Measurements from ENCODE around the gene CAV2.

The CAV2 gene

DNA sequence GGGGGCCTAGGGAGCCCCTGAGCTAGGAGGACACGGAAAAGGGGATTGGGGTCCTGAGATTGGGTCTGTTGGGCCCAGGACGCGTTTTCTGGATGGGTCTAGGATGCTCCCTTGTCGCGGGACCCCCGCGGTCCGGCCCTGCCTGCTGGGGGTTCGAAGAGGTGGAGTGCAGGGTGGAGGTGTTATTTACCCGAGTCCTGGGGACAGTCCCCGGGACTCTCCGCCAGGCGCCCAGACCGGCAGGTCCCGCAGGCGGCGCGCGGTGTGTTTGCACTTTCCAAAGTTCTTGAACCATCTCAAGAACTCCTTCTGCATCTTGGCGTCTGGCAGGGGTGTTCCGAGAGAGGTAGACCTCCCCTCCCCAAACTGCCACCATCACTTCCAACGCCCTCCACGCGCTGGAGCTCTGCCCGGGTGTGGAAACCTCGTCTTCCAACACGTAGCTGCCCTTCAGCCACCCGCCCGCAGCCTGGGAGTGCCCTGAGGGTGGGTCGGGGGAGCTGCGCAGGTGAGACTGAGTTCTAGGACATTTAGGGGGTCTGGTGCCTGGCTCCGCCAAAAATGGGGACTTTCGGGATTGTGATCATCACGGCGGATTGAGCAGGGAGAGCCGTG, 25.9 kb downstream of the CAV2 start:
- DNase-seq = peak; percentile 15

DNA sequence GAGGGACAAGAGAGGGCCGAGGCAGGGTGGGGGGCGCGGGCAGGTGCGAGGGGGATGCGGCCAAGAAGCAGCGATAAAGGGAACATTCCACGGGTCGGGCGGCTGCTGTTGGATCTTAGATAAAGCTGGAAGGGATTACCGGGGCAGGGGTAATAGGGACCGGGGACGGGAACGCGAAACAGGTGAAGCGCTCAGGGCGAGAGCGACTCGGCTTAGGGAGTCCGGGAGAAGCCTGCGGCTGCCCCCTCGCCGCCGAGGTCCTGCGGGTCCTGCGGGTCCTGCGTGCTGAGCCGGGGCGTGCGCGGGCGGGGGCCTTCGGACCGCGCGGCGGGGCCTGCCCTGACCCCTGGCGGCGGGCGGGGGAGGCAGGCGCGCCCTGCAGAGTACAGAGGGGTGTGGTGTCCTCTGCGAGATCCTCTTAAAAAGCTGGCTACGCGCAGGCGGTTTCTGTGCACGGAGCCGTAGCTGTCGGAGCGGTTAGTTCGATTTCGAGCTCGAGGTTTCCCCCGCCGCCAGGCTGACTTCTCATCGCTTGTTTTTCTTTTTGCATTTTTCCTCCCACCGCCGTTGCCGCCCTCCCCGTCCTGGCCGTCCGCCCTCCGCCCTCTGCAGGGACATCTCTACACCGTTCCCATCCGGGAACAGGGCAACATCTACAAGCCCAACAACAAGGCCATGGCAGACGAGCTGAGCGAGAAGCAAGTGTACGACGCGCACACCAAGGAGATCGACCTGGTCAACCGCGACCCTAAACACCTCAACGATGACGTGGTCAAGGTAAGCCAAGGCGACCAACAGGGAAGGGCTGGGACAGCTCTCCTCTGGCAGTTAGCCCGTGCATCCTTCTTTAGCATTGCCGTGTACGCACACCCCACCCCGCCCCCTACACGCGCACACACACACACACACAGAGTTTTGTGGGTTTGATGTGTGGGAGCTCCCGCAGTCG, 26.6 kb downstream of the CAV2 start:
- DNase-seq = peak; percentile 49

- no peak for DNase-seq
Measured at GRCh38 chr7:116526897-116527296, 27.4 kb downstream of the CAV2 start.

GRCh38 chr7:116527521-116527920, 28.0 kb downstream of the CAV2 start:
- DNase-seq = no peak

- DNase-seq = no peak
Measured at GRCh38 chr7:116528008-116528789, 28.7 kb downstream of the CAV2 start.

GRCh38 chr7:116529250-116529649, 29.7 kb downstream of the CAV2 start:
- no peak for DNase-seq

DNA sequence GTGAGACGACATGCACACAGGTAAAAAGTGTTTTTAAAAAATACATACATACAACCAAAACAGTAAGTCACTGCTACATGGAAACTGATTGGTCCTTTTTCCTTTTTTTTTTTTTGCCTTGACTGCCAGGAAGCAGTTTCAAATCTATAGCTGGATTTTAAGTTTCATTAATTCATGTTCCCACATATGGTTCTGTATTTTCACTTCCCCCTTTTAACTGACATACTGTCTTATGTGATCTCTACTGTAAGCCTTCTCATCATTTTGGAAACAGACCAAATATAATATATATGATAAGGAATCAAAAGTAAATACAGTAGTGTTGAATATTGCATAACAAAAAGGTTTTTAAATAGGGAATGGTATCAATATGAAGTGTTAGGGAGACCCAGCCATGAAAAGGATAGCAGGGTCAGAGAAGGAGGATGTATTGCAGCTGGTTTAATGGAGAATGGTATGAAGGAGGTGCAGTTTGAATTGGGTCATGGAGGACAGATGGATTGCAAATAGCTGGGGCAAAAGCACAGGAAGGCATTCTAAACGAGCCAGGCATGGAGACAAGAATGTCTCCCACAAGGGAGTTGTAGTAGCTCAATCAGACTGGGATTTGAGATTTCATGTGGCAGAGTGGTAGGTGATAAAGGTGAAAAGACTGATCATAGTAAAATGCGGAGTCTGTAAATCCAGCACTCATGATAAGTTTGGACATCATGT, 30.7 kb downstream of the CAV2 start:
- no peak for DNase-seq

- DNase-seq = no peak
Measured at GRCh38 chr7:116532102-116532688, 32.7 kb downstream of the CAV2 start.

DNA sequence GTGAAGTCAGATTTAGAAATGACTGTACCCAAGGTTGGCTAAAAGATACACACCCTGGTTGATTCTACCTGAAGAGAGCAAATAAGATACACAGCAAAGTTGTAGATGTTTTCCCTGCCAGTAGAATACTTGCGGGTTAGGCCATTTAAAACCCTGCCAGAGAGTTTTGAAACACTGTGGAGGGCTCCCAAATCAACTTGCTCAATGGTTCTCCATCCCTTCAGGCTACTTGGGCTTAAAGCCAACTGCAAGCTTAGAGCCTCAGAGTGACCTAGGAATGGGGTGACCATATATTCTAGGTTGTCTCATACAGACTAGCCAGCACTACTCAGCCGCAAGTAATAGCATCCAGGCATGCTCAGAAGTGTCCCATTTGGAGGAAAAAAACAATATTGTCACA, 35.3 kb downstream of the CAV2 start:
- no peak for DNase-seq

- DNase-seq = no peak
Measured at GRCh38 chr7:116535416-116535815, 35.9 kb downstream of the CAV2 start.

GRCh38 chr7:116538138-116538537, 38.6 kb downstream of the CAV2 start:
- no peak for DNase-seq

- no peak for DNase-seq
Measured at GRCh38 chr7:116539879-116540278, 40.3 kb downstream of the CAV2 start.

DNA sequence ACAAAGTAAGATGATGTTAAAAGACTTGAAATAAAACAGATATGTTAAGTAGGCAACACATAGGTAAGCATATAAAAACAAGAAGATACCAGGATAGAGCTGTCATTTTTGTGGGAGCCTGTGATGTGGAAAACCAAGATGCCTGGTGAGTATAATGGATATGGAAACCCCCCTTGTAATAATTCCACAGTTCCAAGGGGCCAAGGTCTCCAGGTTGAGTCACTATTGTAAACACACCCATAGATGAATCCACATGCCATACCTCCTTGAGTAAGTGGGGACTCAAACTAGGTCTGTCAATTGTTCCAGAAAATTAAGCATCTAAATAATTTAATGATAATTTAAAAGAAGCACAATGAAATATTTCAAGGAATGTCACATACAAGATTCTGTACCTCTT, 41.2 kb downstream of the CAV2 start:
- no peak for DNase-seq

GRCh38 chr7:116541951-116542350, 42.4 kb downstream of the CAV2 start:
- no peak for DNase-seq

- DNase-seq = no peak
Measured at GRCh38 chr7:116542618-116543017, 43.1 kb downstream of the CAV2 start.

DNA sequence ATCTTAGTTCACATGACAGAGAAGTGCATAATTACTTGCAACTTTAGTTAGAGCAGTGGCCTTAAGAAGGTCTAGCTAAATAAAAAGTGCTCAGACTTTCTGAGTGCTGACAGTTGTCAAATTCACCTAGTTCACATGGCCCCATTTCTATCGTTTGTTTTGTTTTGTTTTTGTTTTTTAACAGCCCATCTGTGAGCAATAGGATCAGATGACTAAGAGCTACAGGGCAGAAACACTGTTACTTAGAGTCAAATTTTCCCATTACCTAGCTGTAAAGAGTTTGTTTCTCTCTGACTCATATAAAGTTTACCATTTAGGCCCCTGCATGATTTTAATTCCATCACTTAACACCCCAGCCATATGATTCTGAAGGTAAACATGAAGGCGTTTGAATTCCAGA, 44.1 kb downstream of the CAV2 start:
- DNase-seq = no peak

DNA sequence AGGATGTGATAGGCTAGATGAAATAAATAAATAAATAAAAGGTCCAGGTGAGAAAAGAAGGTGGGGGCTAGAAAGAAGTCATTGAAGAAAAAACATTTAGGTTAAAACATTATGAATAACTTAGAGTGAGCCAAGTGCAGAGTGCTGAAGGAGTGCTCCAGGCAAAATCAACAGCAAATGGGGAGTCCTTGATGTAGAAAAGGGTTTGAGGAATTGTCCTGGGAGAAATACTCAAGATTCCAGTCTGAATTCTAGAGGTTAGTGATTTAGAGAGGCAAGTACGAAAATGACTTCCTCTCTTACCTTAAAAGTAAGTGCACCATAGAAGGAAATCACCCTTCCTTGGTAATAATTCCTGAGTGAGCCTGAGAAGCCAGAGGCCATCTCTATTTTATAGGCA, 44.9 kb downstream of the CAV2 start:
- no peak for DNase-seq

DNA sequence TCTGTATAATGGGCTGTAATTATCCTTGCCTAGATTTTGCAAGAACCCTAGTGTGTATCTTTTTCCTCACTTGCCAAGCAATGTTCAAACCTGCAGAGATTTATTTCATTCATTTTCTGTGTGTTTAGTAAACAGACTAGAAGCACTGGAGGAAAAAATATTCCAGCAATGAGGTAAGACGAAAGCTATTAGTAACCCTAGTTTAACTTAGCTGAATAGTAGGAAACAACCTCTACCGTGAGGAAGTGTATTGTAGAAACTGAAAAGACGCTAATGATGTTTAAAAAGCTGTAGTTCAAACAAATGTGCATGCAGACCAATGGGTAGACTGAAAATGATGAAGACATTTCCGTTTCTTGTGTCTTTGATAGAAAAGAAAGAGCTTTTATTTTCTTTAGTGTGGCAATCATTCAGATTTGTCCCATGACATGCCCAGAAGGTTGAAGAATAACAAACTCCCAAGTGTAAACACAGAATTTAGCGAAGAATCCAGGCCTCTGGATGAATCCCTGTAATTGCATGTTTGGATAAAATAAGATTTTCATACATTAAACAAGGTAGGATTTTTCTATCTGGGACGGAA, 46.0 kb downstream of the CAV2 start:
- no peak for DNase-seq

DNA sequence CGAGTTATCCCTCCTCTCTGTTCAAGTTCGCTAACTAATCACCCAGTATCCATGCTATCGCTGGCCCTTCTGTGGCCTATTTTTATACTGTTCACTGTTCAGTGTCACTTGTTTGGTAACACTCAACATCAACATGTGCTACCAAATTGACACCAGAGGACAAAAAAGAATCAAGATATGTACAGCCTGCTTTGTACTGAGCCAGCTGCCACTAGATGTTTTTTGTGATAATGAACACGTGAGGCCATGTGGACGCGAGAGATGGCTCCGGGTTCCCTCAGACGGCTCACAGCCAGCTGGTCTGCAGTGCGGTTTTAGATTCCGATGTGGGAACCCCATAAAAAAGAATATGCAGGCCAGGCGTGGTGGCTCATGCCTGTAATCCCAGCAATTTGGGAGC, 46.5 kb downstream of the CAV2 start:
- no peak for DNase-seq

DNA sequence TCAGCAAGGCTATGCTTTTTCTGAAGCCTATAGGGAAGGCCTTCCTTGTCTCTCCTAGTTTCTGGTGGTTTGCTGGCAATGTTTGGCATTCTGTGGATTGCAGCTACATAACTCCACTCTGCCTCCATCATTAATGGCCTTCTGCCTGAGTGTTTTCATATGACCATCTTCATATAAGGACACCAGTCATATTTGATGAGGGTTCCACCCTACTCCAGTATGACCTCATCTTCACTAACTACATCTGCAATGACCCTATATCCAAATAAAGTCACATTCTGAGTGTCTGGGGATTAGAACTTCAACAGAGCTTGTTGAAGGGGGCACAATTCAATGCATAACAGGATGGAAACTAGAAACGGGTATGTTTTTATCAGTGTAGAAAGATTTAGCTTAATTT, 47.4 kb downstream of the CAV2 start:
- no peak for DNase-seq

DNA sequence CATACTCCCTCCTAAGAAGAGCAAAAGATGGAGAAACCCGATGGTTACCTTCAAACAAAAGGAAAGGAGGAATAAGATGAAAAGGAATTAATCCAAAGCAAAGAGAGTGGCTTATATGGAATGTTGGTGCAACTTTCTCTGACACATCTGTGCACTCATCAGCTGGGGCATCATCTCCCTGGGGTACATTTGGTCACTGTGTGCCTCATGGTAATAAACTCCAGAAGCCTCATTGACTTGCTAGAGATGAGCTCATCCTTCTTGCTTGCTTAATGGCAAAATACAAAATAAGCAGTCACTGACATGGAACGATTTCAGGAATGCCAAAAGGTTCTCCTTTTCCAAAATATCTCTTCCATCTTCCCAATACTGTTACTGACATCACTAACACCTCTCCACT, 47.8 kb downstream of the CAV2 start:
- DNase-seq = no peak

GRCh38 chr7:116548506-116548905, 49.0 kb downstream of the CAV2 start:
- no peak for DNase-seq

Data from stimulated activated naive CD4-positive, alpha-beta T cell treated with Interleukin-2 at 50 U/mL for 16 hours (primary cell).